ENCODE data around the gene SSBP2.

SSBP2 gene

DNA sequence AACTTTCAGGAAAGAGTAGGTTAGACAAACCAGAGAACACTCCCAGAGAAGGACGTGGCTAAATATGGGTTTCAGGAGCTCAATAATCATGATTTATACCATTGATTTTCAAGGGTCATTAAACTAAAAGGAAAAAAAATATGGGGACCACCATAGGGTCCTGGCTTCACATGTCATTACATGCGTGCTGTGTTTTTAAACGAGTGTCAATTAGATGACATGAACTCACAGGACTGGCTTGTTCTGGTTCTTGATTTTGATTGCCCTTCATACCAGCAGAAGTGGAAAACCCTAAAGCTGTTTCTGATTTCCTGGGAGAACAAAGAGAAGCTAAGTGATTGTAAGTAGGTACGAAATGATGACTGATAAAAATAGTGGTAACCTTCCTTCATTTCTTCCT, 362.7 kb downstream of the SSBP2 start:
- DNase-seq (ENCODE audit: low spot score): no peak

- DNase-seq (ENCODE audit: low spot score): no peak
Observed at GRCh38 chr5:81383867-81384266, 367.0 kb downstream of the SSBP2 start.

- no peak for DNase-seq (ENCODE audit: low spot score)
Observed at GRCh38 chr5:81371354-81371876, 379.5 kb downstream of the SSBP2 start.

DNA sequence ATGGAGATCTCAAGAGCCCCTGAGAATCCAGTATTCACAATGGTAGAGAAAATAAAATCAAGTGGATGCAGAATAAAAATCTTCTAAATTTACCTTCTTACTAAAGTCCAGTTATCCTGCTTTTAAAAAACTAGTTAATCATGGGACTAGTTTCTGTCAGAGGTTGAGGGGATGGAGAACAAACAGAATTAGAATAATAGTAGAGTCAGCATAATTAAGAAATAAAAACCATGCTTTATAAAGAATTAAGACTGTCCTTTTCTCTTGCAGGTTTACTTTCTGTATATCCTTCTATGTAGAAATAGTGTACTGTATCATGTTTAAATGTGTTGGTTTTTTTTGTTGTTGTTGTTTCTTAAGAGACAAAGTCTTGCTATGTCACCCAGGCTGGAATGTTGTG, 380.0 kb downstream of the SSBP2 start:
- no peak for DNase-seq (ENCODE audit: low spot score)

DNA sequence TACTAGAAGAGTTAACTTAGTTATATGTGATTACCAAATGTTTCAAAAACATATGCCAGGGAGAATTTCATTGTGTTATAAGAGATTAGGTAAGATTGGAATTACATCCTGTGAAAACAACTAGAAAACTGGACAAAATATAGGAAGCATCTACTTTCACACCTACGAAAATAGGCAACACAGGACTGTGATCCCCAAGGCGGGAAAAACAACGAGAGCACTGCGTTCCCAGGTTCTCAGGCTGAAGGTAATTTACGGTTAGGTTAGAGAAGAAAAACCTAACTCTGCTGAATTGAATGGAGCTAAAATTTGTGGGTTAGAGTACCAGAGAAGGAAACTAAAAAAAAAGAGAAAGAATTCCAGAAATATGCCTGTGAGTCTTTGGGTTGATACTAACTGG, 385.4 kb downstream of the SSBP2 start:
- DNase-seq (ENCODE audit: low spot score): no peak

DNA sequence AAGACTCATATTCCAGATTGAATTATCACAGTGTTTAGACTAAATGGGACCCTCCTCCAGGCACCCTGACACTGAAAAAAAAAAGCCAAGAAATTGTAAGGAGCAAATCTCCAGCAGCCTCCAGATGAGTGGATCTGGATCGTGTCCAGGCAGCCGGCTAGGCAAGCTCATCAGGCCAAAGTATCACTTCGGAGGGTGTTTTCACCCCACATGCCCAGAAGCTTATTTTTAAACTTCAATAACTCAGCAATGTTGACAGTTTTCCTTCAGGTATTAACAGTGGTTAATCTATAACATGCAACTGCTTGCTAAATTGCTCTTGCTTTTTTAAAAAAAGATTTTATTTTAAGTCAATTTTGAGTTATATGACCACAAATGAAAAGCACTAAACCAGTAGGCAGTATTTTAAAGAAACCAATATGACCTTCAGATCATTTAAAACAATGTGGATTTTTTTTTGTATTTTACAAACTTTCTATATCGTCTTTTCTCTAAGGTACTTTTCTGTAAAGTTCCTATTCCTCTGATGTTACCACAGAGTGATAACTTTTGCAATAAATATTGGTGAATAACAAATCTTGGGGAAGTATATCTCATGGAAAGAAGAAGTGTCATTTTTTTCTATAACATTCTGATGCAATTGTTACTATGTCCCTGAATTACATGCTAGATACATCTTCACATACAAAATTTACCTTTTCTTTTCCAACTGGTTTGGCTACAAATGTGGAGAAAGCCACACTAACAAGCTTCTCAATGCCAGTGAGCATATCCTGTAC, 387.6 kb downstream of the SSBP2 start:
- no peak for DNase-seq (ENCODE audit: low spot score)

All from activated CD4-positive, alpha-beta T cell treated with anti-CD3 and anti-CD28 coated beads, Interleukin-2, Interleukin-4, amounts not matched to agents 100 ng/mL and 50 ng/mL, durations not matched to agents 16 hours and 8 hours (primary cell).